Lower leg skin (tissue), 4 donors: Measurements from ENCODE around the gene TMPRSS9. TPM values are rescaled to one million over a fixed set of nuclear protein-coding genes. Genes with fewer than 3 reads are reported as not detected.

Experiments
- DNase-seq, 2 donors: peaks; one replicate each; pipeline ENCODE4 v3.0.0-alpha.2; 2019; ENCODE audit warnings: low spot score in 2 of 2
- H3K4me3 ChIP-seq: fragments of 200-600 bp; sonication (generic); 2 replicates; pipeline ENCODE4 v1.5.1; 2017; ENCODE audit warnings: mild to moderate bottlenecking, low read depth; ENCODE audit not compliant: poor library complexity, severe bottlenecking
- CTCF ChIP-seq, 3 donors: fragments of 450-650 bp; IDR thresholded peaks; one replicate each; pipeline ENCODE4 v1.5.1; 2016; ENCODE audit warnings: antibody characterized with exemption in 3 of 3, mild to moderate bottlenecking in 3 of 3, moderate library complexity in 2 of 3
- POLR2A ChIP-seq, 2 donors: fragments of 450-650 bp; IDR thresholded peaks; one replicate each; pipeline ENCODE4 v1.6.1; 2016 to 2017; ENCODE audit warnings: antibody characterized with exemption in 2 of 2, mild to moderate bottlenecking in 1 of 2, moderate library complexity in 1 of 2
- WGBS, 2 donors: methylation state at CpG; one replicate each; pipeline ENCODE4 v1.1.5; 2018; 5-methylcytosine and 5-hydroxymethylcytosine counted together
- intact Hi-C: fragments of 100-400 bp; cut with DNase I; formaldehyde crosslinking; loops from one replicate; pipeline ENCODE4 v1.15.0; 2023; ENCODE audit warnings: low total_unique reads
- total RNA-seq, 4 donors: library from RNA; depleted of rRNA; stranded (reverse); fragments of >200 nt; gene quantifications; one replicate each; pipeline ENCODE4 v1.1.0, GENCODE V29; 2016

The TMPRSS9 gene
- not detected for total RNA-seq

DNA sequence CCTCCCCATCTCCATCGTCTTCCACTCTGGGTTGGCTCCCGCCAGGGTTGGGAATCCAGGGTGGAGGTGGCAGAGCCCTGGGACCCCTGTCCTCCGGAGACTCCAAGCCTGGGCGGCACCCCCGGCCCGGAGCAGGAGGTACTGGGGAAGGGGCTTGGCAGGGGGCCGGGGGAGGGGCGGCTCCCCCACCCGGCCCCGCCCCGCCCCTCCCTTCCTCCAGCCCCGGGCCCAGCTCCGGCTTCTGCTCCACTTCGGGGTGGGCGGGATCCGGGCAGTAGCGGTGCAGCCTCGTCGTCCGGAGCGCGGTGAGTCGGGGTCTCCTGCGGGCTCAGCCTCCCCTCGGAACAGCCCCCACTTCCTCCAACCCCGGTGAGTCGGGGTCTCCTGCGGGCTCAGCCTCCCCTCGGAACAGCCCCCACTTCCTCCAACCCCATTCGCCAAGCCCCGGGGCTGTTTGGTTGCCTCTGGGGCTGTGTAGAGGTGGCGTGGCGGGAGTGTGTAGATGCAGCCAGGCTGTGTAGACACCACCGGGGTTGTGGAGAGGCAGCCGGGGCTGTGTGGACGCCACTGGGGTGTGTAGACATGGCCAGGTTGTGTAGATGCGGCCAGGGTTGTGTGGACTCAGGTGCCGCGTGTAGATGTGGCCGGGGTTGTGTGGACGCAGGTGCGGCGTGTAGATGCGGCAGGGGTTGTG lies at the start of gene TMPRSS9:
Gene TMPRSS9 (plus strand): TSS at position 274 of the 694 bp plus-strand sequence. CDS start 29,521 bp downstream, outside the sequence.
- DNase-seq: no peak
- intact Hi-C loops: no loop called here
- WGBS, 2 donors: 24 to 31% methylated on average over 23 to 34 of the region's 44 CpGs
- TF ChIP-seq CTCF (IDR thresholded peaks at IDR 0.05) (no peak), POLR2A (IDR thresholded peaks at IDR 0.05) (no peak)
- H3K4me3 ChIP-seq: no peak within 1 kb of the TSS

DNA sequence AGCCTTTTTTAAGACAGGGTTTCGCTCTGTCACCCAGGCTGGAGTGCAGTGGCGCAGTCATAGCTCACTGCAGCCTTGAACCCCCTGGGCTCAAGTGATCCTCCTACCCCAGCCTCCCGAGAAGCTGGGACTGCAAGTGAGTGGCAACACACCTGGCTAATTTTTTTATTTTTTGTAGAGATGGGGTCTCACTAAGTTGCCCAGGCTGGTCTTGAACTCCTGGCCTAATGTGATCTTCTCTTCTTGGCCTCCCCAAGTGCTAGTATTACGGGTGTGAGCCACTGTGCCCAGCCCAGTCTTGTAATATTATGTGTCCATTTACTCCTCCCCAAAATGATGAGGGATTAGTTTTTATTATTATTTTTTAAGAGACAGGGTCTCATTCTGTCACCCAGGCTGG lies 49.0 kb upstream of the TMPRSS9 start:
- no peak overlapping the region for H3K4me3 ChIP-seq
- intact Hi-C loops: no loop called here
- TF ChIP-seq POLR2A (IDR thresholded peaks at IDR 0.05) (no peak), CTCF (IDR thresholded peaks at IDR 0.05) (no peak)
- no peak for DNase-seq
- WGBS, 2 donors: 92 to 97% methylated on average over 4 of the region's 4 CpGs

DNA sequence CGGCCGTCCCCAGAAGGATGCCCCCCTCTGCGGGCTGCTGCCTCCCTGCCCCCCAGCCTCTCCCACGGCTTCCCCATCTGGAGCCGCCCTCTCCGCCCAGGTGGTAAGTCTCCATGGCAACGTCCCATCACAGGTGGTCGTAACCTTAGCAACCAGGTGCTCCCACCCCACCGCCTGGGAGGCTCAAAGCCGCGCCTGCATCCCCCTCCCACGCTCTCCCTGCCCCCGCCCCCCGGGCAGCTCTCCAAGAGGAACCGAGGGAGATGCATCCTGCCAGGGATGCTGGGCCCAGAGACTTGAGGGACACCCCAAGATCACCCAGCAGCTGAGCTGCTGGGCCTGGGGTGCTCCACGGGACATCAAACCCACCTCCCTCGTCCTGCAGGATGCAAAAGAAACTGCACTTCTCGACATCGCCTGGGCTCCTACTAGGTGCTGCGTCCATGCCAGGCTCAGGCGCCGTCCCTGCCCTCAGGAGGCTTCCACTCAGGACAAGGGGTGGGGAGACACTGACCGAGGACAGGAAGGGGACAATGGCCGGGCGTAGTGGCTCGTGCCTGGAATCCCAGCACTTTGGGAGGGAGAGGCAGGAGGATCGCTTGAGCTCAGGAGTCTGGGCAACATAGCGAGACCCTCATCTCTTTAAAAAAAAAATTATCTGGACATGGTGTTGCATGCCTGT lies 47.1 kb upstream of the TMPRSS9 start:
- intact Hi-C loops: no loop called here
- 39 to 56% methylated on average over 17 to 26 of the region's 28 CpGs for WGBS, 2 donors
- TF ChIP-seq POLR2A (IDR thresholded peaks at IDR 0.05) (no peak), CTCF (IDR thresholded peaks at IDR 0.05) (no peak)
- H3K4me3 ChIP-seq: no peak overlapping the region
- DNase-seq: no peak

- DNase-seq: no peak
- 79 to 85% methylated on average over 7 of the region's 7 CpGs for WGBS, 2 donors
- TF ChIP-seq CTCF (IDR thresholded peaks at IDR 0.05) (no peak), POLR2A (IDR thresholded peaks at IDR 0.05) (no peak)
- no peak overlapping the region for H3K4me3 ChIP-seq
- intact Hi-C loops: no loop called here
Observed at GRCh38 chr19:2315121-2315817, 44.8 kb upstream of the TMPRSS9 start.

GRCh38 chr19:2315818-2316353 lies 44.2 kb upstream of the TMPRSS9 start:
- no peak overlapping the region for H3K4me3 ChIP-seq
- WGBS, 2 donors: 45 to 50% methylated on average over 22 of the region's 22 CpGs
- intact Hi-C loops: no loop called here
- TF ChIP-seq POLR2A (IDR thresholded peaks at IDR 0.05) (no peak), CTCF (IDR thresholded peaks at IDR 0.05) (peak in 1 of 3 donors; percentile 20)
- peak in 1 of 2 donors; percentile 41 for DNase-seq
